ENCODE data around the gene FAU.

The FAU gene

GRCh38 chr11:65109231-65110198, 12.4 kb downstream of the FAU start:
- H3K4me3 ChIP-seq (ENCODE audit: low read depth, low read length): no peak overlapping the region
- no peak for TF ChIP-seq CTCF (IDR thresholded peaks at IDR 0.05; ENCODE audit: insufficient read depth, low read depth, low read length, missing control alignments)
- DNase-seq (ENCODE audit: low read depth): no peak

GRCh38 chr11:65108469-65109123, 13.3 kb downstream of the FAU start:
- H3K4me3 ChIP-seq (ENCODE audit: low read depth, low read length): no peak overlapping the region
- TF ChIP-seq CTCF (IDR thresholded peaks at IDR 0.05; ENCODE audit: insufficient read depth, low read depth, low read length, missing control alignments): no peak
- no peak for DNase-seq (ENCODE audit: low read depth)

- no peak overlapping the region for H3K4me3 ChIP-seq (ENCODE audit: low read depth, low read length)
- no peak for DNase-seq (ENCODE audit: low read depth)
- TF ChIP-seq CTCF (IDR thresholded peaks at IDR 0.05; ENCODE audit: insufficient read depth, low read depth, low read length, missing control alignments): no peak
Measured at GRCh38 chr11:65107751-65108468, 14.0 kb downstream of the FAU start.

- DNase-seq (ENCODE audit: low read depth): no peak
- TF ChIP-seq CTCF (IDR thresholded peaks at IDR 0.05; ENCODE audit: insufficient read depth, low read depth, low read length, missing control alignments): no peak
- no peak overlapping the region for H3K4me3 ChIP-seq (ENCODE audit: low read depth, low read length)
Measured at GRCh38 chr11:65107078-65107477, 14.9 kb downstream of the FAU start.

- no peak for TF ChIP-seq CTCF (IDR thresholded peaks at IDR 0.05; ENCODE audit: insufficient read depth, low read depth, low read length, missing control alignments)
- H3K4me3 ChIP-seq (ENCODE audit: low read depth, low read length): no peak overlapping the region
- DNase-seq (ENCODE audit: low read depth): no peak
Measured at GRCh38 chr11:65104628-65105027, 17.3 kb downstream of the FAU start.

- no peak for DNase-seq (ENCODE audit: low read depth)
- H3K4me3 ChIP-seq (ENCODE audit: low read depth, low read length): no peak overlapping the region
- TF ChIP-seq CTCF (IDR thresholded peaks at IDR 0.05; ENCODE audit: insufficient read depth, low read depth, low read length, missing control alignments): no peak
Measured at GRCh38 chr11:65103476-65103875, 18.5 kb downstream of the FAU start.
